GM13977 (cell line): Measurements from ENCODE around the gene ROR1.

Source experiments
- DNase-seq: peaks from one replicate; pipeline ENCODE4 v3.0.0; 2012; ENCODE audit warnings: low spot score
- in situ Hi-C: fragments of 300-500 bp; cut with MboI; formaldehyde crosslinking; loops from one replicate; pipeline ENCODE4 v1.12.0; 2022; ENCODE audit warnings: low sequenced_read_pairs, low pct_unique_long_range_greater_than_20kb, mixed read lengths, inconsistent platforms; ENCODE audit not compliant: unreplicated experiment
- TF ChIP-seq, protein P1 (sequence below): IDR thresholded peaks from 2 replicates; pipeline ENCODE4 v1.5.1; 2012; ENCODE audit warnings: mild to moderate bottlenecking, control low read depth; ENCODE audit not compliant: insufficient read depth; ENCODE audit errors: extremely low read depth, missing control alignments

The ROR1 gene

DNA sequence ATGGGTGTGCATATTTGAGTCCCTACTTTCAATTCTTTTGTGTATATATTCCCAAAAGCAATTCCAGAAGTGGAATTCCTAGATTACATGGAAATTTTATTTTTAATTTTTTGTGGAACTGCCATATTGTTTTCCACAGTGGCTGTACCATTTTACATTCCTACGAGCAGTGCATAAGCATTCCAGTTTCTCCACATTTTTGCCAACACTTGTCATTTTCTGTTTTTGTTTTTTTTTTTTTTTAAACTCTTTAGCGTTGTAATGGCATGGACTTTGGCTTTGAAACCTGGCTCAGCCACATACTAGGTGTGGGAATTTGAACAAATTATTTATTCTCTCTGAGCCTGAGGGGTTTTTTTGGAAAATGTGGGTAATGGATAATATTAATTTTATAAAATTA, 215.1 kb downstream of the ROR1 start:
- in situ Hi-C loops: no loop called here

DNA sequence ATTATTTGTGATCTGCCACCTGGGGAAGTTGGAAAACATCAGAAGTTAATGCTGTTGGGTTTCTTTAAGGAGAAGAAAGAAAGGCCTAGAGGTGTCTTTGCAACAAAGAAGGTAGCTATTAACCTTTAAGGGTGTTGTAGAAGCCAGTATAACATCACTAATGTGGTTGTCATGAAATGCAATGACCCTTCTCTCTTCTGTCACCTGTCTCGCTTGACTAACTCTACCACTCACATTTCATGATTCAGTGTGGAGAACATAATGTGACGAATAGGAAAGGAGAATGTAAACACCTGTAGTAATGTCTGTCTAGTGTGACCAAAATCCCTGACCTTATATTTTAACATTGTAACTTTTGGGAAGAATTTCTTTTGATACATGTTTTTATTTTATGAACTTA, 217.9 kb downstream of the ROR1 start:
- DNase-seq: no peak
- TF ChIP-seq, protein P1, sequence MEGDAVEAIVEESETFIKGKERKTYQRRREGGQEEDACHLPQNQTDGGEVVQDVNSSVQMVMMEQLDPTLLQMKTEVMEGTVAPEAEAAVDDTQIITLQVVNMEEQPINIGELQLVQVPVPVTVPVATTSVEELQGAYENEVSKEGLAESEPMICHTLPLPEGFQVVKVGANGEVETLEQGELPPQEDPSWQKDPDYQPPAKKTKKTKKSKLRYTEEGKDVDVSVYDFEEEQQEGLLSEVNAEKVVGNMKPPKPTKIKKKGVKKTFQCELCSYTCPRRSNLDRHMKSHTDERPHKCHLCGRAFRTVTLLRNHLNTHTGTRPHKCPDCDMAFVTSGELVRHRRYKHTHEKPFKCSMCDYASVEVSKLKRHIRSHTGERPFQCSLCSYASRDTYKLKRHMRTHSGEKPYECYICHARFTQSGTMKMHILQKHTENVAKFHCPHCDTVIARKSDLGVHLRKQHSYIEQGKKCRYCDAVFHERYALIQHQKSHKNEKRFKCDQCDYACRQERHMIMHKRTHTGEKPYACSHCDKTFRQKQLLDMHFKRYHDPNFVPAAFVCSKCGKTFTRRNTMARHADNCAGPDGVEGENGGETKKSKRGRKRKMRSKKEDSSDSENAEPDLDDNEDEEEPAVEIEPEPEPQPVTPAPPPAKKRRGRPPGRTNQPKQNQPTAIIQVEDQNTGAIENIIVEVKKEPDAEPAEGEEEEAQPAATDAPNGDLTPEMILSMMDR: no peak
- in situ Hi-C loops: no loop called here

More for the DNA sequence above, 215.1 kb downstream of the ROR1 start:
- TF ChIP-seq, protein P1: no peak
- no peak for DNase-seq

DNA sequence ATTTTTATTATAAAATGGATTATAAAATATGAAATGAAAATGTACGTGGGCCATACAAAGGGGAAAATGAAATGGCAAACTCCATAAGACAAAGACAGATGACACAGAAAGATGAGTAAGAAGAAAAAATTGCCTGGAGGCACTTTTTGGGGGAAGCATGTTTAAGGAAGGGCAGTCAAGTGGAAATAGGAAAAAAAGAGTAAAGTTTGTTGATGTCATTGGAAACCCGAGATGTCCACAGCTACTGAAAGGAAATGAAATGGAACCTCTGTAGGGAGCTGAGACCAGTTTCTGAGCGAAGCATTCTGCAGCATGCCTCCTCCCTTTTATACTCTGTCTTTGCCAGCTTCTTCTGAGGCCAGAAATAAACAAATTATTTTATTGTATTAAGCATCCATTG, 226.2 kb downstream of the ROR1 start:
- DNase-seq: no peak
- in situ Hi-C loops: no loop called here
- TF ChIP-seq, protein P1: no peak

DNA sequence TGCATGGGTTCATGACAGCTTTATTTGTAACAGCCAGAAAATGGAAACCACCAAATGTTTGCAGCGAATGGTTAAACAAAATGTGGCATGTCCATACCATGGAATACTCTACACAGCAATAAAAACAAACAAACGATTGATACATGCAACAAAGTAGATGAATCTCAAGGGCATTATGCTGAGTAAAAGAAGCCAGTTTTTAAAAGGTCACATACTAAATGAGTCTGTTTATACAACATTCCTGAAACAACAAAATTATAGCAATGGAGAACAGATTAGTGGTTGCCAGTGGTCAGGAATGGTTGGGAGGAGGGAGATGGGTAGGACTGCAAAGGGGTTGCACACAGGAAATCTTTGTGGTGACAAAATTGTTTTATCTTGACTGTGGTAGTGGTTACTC, 227.2 kb downstream of the ROR1 start:
- DNase-seq: no peak
- in situ Hi-C loops: no loop called here
- TF ChIP-seq, protein P1: no peak

DNA sequence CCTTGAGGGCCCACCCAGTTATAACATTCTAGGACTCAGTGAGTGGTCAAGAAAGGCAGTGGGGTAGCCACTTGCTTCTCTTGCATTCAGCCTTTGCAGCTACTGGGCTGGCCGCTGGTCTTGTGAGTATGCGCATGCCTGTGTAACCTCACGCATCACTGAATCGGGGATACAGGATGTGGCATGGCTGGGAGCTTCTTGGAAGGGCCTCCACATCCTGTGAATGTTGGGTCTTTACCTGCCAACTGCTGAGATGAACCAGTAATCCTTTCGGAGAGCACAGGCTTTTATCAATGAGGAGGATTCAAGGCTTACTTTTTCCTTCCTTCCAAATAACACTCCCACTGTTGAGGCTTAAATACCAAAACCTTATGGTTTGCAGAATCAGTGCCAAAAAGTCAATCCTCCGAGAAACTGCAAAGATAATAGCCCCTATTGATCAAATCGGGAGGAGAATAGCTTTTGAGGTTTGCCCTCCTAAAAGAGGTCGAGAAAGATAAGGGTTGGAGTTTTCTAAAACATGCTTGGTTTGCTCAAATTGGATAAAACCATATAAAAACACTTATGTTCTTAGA, 230.7 kb downstream of the ROR1 start:
- in situ Hi-C loops: no loop called here
- TF ChIP-seq, protein P1: no peak
- no peak for DNase-seq

DNA sequence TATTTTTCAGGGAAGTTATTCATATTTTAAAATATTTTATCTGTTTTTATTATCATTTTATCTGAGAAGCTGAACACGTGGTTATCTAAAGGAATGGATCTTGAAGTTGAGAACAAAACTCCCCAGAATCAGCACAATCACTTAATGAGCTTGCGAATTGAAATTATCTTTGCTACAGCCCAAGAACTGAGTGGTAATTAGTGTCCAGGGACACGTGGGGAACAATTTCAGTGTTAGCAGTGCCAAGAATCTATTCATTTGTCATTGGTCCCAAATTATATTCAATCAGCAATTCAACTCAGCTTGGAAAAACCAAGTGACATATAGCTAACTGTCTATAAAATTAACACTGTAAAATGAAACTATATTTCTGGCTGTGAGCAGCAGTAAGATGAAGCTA, 232.0 kb downstream of the ROR1 start:
- DNase-seq: no peak
- in situ Hi-C loops: no loop called here
- TF ChIP-seq, protein P1: no peak
